COLO668 (cell line): Measurements from ENCODE around the gene H2AZ2.
"Not testable (repeated sequence)": the region's sequence is repeated elsewhere in the genome, so short reads cannot be mapped to it uniquely, and the experiment has no call there.

Experiments used
- DNase-seq: peaks from one replicate; lab custom pipeline; 2025; ENCODE audit not compliant: unreplicated experiment; lab: John Stamatoyannopoulos, UW

Gene H2AZ2

GRCh38 chr7:44787041-44787440 is 60.8 kb downstream of the H2AZ2 start:
- DNase-seq = no peak

GRCh38 chr7:44785218-44785617 is 62.7 kb downstream of the H2AZ2 start:
- not testable (repeated sequence) for DNase-seq

- DNase-seq = no peak
These were observed 63.5 kb downstream of the H2AZ2 start for GRCh38 chr7:44784364-44784763.

- DNase-seq = no peak
These were observed 64.5 kb downstream of the H2AZ2 start for GRCh38 chr7:44783407-44783806.

GRCh38 chr7:44782460-44782859 is 65.4 kb downstream of the H2AZ2 start:
- DNase-seq = no peak
